ENCODE measurements around the gene EVA1A.
"Not testable (repeated sequence)": the region's sequence is repeated elsewhere in the genome, so short reads cannot be mapped to it uniquely, and the experiment has no call there.

Gene EVA1A

DNA sequence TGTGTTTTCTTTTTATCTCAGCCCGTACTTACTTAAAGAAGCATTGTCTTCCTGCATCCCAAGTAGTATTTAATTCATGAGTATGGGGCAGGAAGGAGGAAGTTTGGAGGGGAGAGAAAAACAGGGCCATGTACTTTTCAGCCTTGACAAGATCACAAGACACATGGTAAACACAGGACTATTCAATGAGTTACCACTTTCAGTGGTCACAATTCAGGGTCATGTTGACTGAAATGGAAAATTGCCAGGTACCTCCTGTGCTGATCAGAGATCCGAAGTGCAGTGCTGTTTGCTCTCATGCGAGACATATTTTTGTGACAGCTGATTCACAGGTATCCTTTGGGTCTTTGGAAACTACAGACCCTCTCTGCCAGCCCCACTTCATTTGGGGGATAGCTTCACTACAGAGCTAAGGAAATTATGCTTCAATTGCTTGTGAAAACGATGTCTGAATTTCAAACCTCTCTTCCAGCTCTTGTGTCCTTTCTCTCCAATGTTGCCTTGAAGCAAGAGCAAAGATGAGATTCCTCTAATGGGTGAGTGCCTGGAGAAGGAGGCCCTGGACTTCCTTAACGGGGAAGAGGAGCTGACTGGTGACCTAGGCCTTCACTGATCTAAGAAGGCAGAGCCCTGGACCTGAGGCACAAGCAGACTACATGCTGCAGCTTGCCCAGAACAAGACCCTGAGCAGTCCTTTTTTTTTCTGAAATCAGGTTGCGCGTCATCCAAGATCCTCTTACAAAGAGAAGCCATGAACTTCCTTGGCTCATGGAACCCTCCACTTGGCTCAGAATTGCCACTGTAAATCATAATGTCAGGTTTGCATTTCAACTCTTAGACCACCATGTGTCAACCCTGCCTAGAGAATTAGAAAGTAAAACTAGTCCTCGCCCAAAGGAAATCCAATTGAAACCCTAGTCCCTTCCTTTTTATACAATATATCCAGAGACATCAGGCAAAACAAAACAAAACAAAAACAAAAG is 44.1 kb downstream of the EVA1A start:
- no peak for DNase-seq

DNA sequence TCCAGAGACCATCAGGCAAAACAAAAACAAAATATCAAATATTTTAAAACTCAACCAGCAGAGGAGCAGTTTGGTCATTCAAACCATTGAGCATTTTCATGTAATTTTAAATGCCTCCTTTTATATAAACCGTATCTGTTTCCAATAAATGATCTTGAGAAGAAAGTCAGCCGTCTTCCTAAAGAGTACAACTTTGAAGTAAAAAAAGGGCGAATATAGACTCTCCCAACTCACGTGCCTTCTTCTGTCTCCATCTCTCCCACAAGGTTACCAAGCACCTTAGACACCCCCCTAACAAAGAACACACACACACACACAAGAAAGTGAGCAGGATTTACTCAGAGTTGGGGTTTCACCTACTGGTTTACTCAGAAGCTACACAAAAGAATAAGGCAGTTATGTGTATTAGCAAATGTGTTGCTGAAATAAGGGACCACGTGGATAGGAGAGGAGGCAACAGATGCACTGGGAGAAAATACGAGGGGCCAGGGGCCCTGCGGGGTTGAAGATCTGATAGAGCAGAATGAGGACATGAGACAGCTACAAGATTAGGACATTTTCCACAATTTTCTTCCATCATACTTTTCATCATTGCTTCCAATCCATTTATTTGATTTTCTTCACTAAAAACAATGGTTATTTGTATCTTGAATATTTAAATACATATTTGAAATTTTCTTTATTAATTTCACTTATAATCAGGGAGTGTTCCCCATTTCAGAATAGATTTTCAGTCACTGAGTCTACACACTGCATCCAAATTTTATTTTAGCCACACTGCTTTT is 45.0 kb downstream of the EVA1A start:
- DNase-seq = no peak

DNA sequence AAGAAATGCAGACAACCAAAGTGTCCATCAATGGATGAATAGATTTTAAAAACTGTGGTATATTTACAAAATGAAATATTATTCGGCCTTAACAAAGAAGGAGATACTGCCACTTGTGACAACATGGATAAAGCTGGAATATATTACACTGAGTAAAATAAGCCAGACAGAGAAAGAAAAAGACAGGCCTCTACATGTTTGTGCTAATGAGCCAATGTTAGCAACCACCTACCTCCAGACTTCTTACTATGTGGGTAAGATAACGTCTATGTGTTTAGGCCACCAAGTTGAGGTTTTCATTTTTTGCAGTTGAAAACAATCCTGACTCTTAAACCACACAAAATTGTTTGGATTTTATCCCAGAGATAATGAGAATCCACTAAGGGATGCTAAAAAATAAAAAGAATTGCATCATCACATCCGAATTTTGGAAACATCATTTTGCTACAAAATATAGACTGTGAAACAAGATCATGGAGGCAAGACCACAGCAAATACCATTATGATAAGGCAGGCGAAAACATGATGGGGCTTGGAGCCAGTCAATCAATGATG is 47.0 kb downstream of the EVA1A start:
- no peak for DNase-seq

DNA sequence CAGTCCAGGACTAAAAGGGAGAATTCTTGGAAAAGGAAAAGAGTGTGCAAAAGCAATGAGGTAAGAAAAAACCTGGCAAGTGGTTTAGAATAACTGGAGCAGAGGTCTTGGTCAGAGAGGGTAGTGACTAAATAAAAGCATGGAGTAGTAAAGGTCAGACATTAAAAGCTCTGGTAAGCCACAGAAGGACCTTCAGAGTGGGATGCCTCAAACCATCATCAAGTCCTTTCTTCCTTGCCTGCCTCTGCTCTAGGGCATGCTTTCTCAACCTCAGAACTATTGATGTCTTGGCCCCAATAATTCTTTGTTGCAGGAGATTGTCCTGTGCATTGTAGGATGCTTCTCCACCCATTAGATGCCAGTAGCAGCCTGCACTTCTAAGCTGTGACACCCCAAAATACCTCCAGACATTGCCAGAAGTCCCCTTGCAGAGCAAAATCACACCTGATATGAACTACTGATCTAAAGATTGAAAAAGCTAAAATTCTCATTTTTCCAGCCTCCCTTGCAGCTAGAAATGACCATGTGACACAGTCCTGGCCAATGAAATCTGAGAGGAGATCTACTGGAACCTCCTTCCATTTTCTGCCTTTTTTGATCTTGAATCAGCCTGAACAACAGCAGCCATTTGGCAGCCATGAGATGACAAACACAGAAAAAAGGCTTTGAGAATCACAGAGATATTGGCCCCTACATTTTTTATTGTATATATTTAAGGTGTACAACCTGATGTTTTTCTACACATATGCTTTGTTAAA is 48.1 kb downstream of the EVA1A start:
- DNase-seq = no peak

DNA sequence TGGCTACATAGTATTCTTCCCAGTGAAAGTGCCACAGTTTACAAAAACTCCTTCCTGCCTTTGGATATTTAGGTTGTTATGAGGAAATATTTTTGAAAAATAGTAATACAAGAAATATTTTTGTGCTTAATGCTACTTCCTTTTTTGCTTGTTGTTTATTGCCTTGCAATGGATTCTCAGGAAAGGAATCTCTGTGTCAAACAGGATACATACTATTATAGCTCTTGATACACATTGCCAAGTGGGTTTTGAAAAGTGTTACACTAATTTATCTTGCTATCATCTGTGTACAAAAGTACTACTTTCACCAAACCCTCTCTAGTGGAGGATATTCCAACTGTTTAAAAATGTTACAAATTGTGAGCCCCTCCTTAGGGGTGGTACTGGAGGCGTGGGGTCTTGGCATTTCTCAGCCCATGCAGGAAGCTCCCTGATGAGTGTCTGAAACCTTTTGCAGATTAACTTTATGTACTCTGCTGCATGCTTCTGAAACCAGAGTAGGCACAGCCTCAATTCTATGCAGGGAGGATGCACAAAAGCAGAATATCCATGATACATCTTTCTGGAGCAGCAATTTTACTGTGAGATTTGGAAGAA is 54.5 kb downstream of the EVA1A start:
- DNase-seq = no peak

DNA sequence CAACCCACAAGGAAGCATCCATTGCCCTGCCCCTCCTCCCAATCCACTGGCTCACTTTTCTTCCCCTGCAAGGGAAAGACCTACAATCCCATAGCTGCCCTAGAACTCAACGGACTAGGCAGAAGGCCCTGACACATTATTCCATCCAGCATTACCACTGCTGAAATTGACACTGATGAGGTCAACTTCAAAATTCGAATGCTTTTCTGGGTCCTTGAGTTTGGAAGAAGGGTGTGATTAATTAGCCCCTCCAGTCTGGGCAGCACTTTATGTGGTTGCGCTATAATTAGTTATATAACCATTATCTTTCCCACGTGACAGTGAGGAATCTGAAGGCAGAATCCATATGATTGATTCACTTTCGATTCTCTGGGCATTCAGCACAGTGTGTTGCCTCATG is 55.7 kb downstream of the EVA1A start:
- no peak for DNase-seq

DNA sequence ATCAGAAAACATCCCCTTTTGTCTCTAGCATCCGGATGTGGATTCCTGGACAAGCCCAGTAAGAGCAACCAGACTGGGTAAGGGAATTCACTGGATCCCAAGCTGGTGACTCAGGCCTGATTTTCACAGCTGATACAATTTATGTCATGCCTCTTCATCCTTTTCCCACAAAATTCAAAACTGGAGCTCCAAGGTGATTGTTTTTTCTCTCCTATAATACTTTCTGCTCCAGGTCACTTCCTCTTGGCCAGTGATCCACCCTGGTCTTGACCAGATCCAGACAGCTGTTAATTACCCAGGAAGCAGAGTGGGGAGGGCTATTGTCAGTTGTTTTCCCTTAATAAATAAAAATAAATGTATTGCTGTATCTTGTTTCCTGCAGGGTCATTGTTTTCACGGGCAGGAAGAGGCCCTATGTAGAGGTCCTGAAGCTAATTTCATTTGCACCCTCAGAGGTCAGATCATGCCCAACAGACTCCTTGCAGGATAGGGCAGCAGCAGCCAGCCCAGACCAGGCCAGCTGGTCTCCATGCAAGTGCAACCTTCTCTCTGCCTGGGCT is 57.6 kb downstream of the EVA1A start:
- no peak for DNase-seq

DNA sequence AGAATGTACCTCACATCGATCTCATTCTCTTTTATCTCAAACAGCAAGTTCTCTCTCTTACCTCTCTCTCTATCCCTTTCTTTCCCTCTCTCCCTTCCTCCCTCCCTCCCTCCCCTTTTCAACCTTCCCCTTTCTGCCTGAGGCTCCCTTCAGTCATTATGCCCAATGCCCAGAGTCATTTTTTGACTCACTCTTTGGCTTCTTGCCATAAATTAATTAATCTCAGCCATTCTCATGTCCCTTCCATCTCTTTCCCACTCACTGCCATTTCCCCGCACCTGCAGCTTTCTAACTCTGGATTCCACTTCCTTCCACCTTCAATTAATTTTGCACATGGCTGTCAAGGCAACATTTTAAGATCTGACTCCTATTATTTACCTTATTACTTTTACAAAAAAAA is 60.1 kb downstream of the EVA1A start:
- DNase-seq = no peak

DNA sequence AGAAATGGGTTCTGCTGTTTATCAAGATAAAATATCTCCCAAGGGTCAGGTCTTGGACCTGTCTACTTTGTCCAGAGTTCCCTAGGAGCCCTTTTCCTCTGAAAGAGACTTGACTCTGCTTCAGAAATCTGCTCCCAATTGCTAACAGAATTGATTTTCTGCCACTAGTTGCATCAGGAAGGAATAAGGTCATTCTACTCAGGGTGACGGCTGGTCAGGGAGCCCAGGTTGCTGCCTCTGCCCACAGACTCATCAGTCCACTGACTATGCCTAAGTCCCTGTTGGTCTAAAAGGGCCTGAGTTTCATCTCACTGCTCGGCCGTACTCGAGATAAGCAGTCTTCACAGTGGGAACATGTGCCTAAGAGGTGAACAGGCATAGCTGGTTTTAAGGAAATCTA is 61.2 kb downstream of the EVA1A start:
- DNase-seq = no peak

DNA sequence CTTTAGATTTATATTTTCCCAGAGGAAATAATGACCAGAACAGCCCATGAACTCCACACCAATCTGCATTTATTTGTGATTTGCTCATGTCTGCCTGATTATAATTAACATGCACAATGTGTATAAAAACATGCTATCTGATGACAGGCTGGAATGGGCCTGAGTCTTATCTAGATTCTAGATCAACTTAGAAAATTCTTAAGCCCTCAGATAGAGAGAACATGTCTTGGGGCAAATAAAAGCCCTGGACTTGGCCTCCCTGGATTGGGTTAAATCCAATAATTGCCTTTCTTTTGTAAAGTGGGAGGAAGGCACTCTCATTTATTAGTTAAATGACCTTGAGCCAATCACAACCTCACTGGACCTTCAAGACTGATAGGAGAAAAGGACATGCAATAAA is 61.8 kb downstream of the EVA1A start:
- no peak for DNase-seq

DNA sequence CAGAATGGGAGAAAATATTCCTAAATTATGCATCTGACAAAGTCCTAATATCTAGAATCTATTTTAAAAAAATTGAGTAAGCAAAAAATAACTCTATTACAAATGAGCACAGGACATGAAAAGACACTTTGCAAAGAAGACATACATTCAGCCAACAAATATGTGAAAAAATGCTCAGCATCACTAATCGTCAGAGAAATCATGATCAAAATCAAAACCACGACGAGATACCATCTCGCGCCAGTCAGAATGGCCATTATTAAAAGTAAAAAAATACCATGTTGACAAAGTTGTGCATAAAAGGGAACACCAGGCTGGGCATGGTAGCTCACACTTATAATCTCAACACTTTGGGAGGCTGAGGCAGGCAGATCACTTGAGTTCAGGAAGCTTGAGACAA is 63.5 kb downstream of the EVA1A start:
- DNase-seq = no peak

DNA sequence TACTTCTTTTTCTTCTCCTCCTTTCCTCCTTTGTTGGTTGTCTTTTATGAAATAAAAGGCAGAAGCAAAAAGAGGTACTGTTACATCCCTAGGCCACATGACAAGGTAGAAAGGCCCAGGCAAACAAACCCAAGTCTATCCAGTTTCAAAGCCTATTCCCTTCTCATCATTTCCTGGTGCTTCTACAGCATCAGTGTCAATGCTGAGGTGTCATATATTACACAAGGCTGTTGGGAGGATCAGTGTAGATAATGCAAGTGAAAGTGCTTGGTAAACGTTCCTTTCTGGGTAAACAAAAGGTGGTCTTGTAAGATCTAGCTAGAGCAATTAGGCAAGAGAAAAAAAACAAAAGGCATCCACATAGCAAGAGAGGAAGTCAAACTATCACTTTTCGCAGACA is 64.9 kb downstream of the EVA1A start:
- no peak for DNase-seq

DNA sequence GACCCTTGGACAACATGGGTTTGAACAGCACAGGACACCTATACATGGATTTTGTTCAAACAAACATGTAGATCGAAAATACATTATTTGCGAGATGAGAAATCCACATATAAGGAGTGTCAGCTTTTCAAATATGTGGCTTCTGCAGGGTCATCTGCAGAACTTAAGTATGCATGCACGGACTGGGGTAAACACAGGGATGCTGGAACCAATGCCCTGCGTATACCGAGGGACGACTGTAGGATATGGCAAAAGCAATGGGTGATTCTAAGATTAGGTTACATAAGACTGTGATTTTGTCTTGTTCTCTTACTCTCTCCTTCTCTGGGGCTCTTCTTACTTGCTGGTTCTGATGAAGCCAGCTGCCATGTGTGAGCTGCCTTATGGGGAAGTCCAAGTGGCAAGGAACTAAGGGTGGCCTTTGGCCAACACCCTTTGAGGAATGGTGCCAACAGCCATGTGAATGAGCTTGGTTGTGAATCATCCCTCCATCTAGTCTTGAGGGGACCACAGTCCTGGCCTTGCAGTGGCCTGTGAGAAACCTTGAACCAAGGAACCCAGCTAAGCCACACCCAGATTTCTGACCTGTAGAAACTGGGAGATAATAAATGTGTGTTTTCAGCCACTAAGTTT is 66.5 kb downstream of the EVA1A start:
- no peak for DNase-seq

DNA sequence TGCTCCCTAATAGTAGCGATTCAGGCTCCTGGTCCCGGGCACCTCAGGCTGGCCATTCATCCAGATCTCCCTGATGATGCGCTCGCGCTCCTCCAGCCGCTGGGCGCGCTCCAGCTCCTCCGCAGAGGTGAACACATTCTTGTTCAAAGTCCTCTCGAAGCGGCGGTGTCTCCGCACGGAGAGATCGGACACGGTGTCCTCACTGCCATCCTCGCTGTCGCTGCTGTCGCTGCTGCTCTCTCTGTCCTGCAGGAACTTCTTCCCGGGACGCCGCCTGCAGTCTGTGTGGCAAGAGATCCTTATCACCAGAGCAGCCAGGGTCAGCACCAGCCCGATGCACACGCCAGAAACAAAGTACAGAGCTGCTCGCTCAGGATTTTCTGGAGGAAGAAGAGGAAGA is 67.5 kb downstream of the EVA1A start:
- DNase-seq = no peak

DNA sequence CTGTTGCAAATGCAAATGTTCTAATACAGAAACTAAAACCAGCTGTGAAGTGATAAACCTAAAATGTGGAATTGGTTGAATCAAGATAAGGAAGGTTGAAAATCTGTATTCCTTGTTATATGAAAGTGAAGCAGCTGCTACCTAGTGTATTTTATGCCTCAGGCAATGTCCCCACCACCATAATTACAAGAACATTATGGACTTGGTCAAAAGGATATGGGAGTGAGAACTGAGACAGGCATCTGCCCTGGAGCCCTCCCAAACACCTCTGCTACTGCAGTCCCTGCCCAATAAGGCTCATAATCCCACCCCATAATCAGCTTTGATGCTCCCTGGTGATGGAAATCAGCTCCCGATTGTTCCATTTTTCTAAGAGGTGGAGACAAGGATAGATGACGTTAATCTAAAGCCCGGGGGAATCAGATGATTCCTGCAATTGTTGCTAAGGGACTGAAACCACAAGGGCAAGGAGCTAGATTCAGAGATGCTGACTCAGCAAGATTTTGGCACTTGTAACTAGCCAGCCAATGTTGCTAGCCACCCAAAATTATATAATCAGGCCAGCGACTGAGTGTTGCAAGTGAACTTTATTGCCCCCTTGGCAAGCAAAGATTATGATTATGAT is 69.5 kb downstream of the EVA1A start:
- no peak for DNase-seq

DNA sequence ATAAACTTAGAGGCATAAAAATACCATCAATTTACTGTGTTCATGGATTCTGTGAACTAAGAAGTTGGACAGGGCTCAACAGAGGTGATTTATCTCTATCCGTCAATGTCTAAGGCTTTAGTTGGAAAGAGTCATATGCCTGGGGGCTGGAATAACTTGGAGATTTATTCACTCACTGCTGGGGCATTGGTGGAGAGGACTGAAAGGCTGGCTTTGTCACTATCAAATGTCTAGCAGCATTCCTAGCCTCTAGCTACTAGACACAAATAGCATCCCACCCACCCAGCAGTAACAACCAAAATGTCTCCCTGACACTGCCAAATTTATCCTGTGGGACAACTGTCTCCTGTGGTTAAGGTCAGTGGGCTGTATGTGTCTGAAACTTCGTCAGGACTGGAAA is 71.0 kb downstream of the EVA1A start:
- no peak for DNase-seq

DNA sequence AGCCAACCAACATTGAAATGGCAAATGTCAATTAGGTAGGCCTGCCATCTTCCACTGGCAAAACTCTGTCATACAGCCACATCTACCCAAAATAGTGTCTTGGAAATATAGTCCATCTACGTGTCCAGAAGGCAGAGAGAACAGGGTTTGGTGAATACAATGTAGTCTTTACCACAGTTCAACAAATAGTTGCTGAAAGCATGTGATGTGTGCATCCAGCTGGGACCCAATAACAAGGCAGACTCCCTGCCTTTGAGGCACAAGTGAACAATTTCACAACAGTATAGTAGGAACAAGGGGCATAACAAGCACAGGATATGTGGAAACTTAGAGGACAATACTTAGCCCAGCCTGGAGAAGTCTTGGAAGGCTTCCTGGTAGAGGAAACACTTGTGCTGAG is 72.6 kb downstream of the EVA1A start:
- DNase-seq = no peak

DNA sequence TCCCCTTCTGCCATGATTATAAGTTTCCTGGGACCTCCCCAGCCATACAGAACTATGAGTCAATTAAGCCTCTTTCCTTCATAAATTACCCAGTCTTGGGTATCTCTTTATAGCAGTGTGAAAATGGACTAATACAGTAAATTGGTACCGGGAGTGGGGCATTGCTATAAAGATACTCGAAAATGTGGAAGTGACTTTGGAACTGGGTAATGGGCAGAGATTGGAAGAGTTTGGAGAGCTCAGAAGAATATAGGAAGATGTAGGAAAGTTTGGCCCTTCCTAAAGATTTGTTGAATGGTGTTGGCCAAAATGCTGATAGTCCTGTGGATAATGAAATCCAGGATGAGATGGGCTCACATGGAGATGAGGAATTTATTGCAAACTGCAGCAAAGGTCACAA is 74.0 kb downstream of the EVA1A start:
- not testable (repeated sequence) for DNase-seq

DNA sequence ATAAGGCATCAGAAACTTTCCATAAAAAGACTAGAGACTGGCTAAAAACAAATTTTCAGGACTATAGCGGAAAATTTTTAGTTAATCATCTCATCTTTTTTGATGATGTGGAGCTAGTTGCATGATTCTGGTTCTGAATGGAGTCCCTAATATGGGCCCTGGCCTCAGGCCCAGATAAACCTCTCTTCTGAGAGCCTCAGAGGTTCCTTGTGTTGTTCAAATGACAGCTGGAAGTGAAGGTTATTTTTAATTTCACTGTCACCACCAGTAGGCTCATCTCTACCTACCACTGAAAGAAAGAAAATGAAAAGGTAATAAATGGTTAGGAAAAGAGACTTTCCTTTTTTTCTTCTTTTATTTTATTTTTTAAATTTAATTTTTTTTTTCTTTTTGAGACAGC is 75.9 kb downstream of the EVA1A start:
- no peak for DNase-seq

DNA sequence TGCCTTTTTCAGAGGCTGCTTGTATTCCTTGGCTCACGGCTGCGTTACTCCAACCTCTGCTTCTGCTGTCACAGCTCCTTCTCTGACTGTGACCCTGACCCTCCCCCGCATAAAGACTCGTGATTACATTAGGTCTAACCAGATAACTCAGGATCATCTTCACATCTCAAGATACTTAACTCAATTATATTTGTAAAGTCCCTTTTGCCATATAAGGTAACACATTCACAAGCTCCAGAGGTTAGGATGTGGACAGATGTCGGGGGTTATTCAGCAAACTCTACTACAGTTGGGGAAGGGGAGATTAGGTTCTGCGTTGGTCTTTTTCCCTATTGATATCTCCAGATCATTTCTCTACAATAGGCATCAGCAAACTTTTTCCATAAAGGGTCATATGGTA is 76.9 kb downstream of the EVA1A start:
- no peak for DNase-seq

DNA sequence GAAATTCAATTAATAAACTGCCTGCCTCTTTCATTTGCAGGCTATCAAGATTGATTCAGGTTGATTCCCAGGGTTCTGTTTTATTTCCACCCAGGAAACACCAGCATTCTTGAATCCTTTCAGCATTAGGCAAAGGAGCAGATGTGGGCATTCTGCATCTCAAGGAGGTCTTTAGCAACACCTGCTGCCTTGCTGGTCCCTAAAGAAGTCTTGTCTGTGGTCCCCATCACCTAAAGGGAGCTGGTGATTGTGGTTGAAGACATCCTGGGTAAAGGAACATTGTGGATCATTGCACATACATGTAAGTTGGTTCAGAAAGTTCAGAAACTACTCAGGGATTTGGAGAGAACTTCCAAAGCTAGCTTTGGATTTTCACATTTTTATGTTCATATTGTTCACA is 78.3 kb downstream of the EVA1A start:
- DNase-seq = no peak

Measured in CD4-positive, alpha-beta T cell treated with Interleukin-6 for 4 hours (primary cell).